NCI-H2171 treated with DMSO at 0.1 percent for 48 hours (cell line): ENCODE measurements around the gene MAFG.

ENCODE experiments used
- DNase-seq: peaks from one replicate; lab custom pipeline; 2025; lab: John Stamatoyannopoulos, UW

Gene MAFG

GRCh38 chr17:81909966-81910839 lies 17.3 kb downstream of the MAFG start:
- DNase-seq: no peak

DNA sequence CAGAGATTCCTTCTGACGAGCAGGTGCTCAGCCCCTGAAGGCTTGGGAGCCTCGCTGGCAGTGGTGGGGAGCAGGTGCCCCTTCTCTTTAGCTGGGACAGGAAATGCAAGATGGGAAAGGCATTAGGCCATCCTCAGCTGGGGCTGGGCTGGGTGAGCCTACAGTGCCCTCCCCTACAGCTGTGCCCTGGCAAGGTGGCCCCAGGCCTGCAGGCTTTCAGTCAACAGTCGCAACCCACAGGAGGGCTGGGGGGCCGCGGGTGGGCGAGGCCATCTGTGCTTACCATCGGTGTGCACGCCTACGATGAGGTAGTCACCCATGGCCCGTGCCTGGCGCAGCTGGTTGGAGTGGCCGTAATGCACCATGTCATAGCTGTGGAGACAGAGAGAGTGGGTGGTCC lies 18.3 kb downstream of the MAFG start:
- DNase-seq: no peak

DNA sequence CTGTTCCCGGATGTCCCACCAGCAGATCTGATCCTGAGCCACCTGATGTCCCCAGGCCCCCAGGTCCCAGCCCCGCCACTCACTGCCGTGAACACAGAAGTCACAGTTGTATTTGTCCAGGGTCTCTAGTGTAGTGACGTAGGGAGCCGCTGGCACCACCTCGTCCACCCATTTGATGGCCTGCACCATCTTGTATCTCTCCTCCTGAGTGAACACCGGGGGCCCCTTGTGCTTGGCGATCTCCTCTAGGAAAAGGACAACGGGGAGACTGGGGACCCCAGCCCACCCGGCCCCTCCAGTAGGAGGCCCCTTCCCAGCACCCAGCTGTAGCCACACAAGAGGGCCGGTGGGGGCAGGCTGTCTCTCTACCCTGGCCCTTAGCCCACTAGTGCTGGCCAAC lies 18.7 kb downstream of the MAFG start:
- no peak for DNase-seq

GRCh38 chr17:81907219-81908145 lies 20.1 kb downstream of the MAFG start:
- no peak for DNase-seq

DNA sequence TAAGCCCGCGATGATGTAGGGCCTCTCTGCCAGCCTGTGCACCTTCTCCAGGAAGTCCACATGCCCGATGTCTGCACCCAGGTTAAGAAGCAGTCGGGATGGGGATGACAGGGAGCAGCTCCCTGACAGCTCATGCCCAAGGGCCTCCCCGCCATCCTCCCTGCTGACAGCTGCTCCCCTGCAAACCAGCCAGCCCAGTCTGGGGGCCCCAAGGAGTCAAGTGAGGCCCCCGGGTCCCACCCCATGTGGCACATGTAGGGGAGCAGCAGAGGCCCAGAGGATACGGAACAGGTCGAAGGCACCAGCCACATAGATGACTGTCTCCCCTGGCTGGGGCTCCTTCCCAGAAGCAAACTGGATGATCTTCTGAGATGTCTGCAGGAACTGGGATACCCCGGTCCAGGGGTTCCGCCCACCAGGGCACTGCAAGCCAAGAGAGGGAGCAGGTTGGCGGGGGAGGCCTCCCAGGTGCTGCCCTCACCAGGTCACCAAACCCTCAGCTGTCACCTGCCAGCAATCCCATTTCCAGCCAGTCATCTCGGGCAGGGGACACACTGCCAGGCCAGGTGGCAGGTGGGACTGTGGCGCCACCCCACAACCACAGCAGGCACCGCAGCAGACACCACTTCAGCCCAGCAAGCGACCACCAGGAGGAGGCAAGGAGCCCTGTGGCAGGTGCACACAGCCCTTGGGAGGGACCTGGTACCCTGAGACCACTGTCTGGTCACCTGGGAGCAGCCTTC lies 20.9 kb downstream of the MAFG start:
- no peak for DNase-seq

- no peak for DNase-seq
Observed at GRCh38 chr17:81905993-81906392, 21.5 kb downstream of the MAFG start.

GRCh38 chr17:81905424-81905875 lies 22.1 kb downstream of the MAFG start:
- DNase-seq: no peak

DNA sequence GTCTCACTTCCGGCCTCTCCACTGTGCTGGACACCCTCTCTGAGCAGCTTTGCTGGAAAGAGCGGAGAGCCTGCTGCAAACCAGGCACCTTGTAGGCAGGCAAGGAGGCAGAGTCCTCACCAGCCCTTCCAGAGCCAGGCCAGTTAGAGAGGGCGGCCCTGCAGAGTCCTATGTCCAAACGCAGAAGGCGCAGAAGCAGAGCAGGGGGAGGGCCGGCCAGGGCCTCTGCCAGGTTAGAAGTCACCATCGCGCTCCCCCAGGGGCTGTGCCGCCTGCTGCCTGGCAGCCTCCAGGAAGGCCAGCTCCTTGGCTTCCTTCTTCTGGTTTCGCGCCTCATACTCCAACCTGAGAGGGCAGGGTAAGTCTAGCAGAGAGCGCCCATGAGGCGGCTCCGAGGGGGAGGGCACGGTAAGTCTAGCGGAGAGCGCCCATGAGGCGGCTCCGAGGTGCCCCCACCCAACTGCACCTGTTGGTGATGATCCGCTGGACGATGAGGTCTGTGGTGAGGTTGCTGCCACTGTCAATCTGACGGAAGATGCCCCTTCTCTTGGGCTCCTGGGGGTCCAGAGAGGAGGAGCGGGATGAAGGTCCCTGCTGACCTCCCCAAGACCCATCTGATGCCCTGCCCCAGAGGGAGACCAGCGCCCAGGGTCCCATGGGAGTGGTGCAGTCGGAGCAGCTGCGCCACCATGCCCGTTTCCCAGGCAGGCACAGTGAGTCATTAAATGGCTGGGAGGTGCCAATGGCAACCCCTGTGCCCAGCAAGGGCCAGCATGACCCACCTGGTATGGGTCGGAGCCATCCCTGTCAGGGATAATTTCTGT lies 22.7 kb downstream of the MAFG start:
- DNase-seq: no peak

- no peak for DNase-seq
Observed at GRCh38 chr17:81903896-81904599, 23.5 kb downstream of the MAFG start.

DNA sequence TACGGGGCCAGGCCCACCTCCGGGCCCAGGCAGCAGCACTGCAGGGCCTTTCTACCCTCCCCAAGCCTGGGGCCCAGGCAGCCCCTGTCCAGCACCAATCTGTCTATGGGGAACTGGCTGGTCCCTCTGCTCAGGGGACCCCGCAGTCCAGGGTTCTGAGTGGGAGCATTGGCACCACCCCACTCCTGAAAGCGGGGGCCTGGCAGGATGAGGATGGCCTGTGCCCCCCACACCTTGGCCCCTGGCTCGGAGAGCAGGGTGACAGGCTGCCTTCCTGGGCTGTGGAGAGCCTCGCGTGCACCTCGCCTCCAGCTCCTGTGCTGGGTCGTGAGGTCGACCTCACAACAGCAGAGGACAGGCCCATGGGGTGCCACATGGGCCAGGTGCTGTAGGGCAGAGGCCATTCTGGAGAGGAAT lies 24.1 kb downstream of the MAFG start:
- DNase-seq: no peak

- DNase-seq: no peak
Observed at GRCh38 chr17:81902653-81903414, 24.7 kb downstream of the MAFG start.

- peak; percentile 10 for DNase-seq
Observed at GRCh38 chr17:81902023-81902652, 25.4 kb downstream of the MAFG start, which contains the start of gene NPB. Gene NPB (plus strand): TSS chr17:81902238. CDS start chr17:81902278, 40 bp downstream.

- no peak for DNase-seq
Observed at GRCh38 chr17:81901167-81902022, 26.1 kb downstream of the MAFG start.

DNA sequence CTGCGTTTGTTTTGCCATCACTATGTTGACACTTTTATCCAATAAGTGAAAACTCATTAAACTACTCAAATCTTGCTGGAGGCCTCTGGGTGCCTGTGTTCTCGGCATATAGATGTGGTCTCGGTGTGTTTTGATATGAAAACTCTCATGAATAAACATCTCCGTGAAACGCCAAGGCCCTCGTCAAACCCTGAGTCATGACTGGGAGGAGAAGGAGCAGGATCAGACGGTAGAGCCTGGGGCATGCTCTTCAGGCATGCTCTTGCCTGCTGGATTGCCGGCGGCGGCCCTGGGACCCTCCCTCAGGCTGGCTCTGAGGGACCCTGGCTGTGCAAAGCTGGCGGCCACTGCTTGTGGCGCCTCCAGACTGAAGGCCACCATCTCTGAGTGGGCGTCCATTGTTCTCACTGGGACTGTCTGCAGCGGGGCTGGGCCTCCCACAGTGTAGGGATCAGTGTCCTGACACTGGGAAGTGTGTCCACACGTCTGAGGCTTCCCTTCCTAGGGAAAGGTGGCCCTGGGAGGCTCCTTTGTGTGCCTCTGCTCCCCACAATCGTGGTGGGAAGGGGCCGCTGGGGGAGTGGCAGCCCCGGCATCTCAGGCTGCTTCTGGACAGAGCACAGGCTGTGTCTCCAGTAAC lies 27.2 kb downstream of the MAFG start:
- no peak for DNase-seq

DNA sequence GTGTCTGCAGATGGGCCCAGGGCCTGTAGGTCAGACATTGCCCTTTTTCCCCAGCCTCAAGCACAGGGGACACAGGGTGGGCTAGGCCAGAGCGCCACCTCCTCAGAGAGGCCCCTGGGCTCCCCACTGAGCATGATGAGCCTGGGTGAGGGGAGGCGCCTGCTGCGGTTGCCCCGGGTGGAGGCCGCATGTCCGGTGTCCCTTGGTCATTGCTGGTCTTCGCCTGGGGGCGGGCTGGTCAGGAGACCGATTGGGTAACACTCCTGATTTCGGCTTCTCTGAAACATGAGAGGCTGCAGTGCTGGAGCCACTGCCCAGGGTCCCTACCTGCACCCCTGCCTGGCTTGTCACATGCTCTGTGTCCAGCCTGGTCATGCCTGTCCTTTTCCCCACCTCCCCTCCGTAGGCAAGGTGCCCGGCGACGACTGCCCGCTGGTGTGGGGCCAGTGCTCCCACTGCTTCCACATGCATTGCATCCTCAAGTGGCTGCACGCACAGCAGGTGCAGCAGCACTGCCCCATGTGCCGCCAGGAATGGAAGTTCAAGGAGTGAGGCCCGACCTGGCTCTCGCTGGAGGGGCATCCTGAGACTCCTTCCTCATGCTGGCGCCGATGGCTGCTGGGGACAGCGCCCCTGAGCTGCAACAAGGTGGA lies 27.9 kb downstream of the MAFG start:
- DNase-seq: no peak

GRCh38 chr17:81898885-81899284 lies 28.6 kb downstream of the MAFG start:
- no peak for DNase-seq
